Measurements from ENCODE around the gene NR6A1. TPM values are rescaled to one million over a fixed set of nuclear protein-coding genes. Genes with fewer than 3 reads are reported as not detected.

The NR6A1 gene
- total RNA-seq, 1 experiment from 2014 or later, result 99.3 TPM

DNA sequence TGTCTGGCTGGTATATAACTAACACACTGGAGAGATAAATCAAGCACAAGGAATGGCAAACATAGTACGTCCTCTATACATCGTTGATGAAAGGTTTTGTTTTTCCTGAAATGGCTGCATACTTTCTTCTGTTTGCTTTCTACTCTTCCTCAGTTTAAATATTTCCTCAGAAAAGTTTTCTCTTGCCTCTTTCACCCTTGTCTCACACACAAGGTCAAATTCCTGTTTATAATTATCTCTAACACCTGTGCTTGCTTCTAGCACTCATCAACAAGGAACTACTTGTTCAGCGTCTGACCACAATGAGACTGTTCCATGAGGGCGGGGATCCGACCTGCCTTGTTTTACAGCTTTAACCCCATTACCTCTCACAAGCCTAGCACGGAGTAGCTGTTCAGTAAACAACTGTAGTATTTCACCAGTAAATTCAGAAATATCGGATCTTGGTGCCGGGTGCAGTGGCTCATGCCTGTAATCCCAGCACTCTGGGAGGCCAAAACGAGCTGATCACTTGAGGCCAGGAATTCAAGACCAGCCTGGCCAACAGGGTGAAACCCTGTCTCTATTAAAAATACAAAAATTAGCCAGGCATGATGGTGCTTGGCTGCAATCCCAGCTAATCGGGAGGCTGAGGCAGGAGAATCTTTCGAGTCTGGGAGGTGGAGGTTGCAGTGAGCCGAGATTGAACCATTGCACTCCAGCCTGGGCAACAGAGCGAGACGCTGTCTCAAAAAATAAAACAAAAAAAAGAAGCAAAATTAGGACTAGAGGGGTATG lies 37.0 kb downstream of the NR6A1 start:
- H2BK20ac ChIP-seq (ENCODE audit: low read depth, low read length, poor library complexity, severe bottlenecking), result no peak overlapping the region
- H3K36me3 Mint-ChIP-seq (ENCODE audit: insufficient read depth in 1 of 3, low read depth in 3 of 3), result peaks cover 25 to 27% (median 25%) of the 10 kb centered on the region in 3 experiments
- H3K14ac ChIP-seq (ENCODE audit: insufficient read depth, low read length), result no peak overlapping the region
- no peaks in the 10 kb centered on the region for H3K9me3 ChIP-seq (ENCODE audit: control insufficient read depth, low read depth, low read length)
- no peak overlapping the region for H3K27ac ChIP-seq (ENCODE audit: insufficient read length, low read depth, low read length)
- H2BK12ac ChIP-seq (ENCODE audit: insufficient read length, low read depth, low read length), result no peak overlapping the region
- no peak for TF ChIP-seq CTCF (conservative IDR thresholded peaks at IDR 0.05)
- no peak overlapping the region for H3K4me2 ChIP-seq (ENCODE audit: insufficient read depth, insufficient read length, low read length)
- no peak overlapping the region for H4K91ac ChIP-seq (ENCODE audit: insufficient read length, low read depth, low read length)
- no peak overlapping the region for H2BK5ac ChIP-seq (ENCODE audit: insufficient read length, low read length)
- H3K9me3 Mint-ChIP-seq, result no peaks in the 10 kb centered on the region; a peak in 1 of 5 replicates
- no peak overlapping the region for H3K9ac ChIP-seq (ENCODE audit: extremely low read depth, insufficient read length, low read length)
- DNase-seq, result no peak
- no peaks in the 10 kb centered on the region for H3K23me2 ChIP-seq (ENCODE audit: insufficient read length, low read depth, low read length, poor library complexity, severe bottlenecking)
- no peak overlapping the region for H3K56ac ChIP-seq (ENCODE audit: insufficient read length, low read depth, low read length)
- H3K4me3 Mint-ChIP-seq, result no peak overlapping the region; a peak in 1 of 5 replicates
- no peaks in the 10 kb centered on the region for H3K27me3 Mint-ChIP-seq (ENCODE audit: low read depth)
- H2BK120ac ChIP-seq (ENCODE audit: low read depth, low read length, poor library complexity, severe bottlenecking), result no peak overlapping the region
- WGBS (ENCODE audit: extremely low coverage, insufficient read length, low lambda C conversion rate), result no CpG with 5 or more reads among the region's 14 CpGs
- no peak overlapping the region for H3T11ph ChIP-seq (ENCODE audit: low read length)
- peaks cover 2% of the 10 kb centered on the region for H4K20me1 ChIP-seq (ENCODE audit: control insufficient read depth, insufficient read depth, insufficient read length)
- peaks cover 6% of the 10 kb centered on the region; the same call in 1 of the 2 replicates for H3K79me2 ChIP-seq (ENCODE audit: insufficient read depth, low read length)
- peaks cover 3% of the 10 kb centered on the region; the same call in 1 of the 2 replicates for H3K4me1 ChIP-seq (ENCODE audit: insufficient read depth, low read length)
- no peak overlapping the region for H3K23ac ChIP-seq (ENCODE audit: insufficient read length, low read depth, low read length)
- H3K27ac Mint-ChIP-seq, result peak overlapping the region; percentile 79 to 97 (median 80)
- no peak overlapping the region for H4K8ac ChIP-seq (replicated peaks; ENCODE audit: insufficient read length, low read depth, low read length)
- H2AK5ac ChIP-seq (ENCODE audit: insufficient read length, low read length), result no peak overlapping the region
- H3K27me3 ChIP-seq (ENCODE audit: insufficient read depth, low read length), result no peaks in the 10 kb centered on the region
- no peak overlapping the region for H4K5ac ChIP-seq (ENCODE audit: insufficient read length, low read depth, low read length)
- no peak overlapping the region for H2AFZ ChIP-seq (ENCODE audit: low read length)
- H2BK15ac ChIP-seq (ENCODE audit: low read depth, low read length), result no peak overlapping the region
- no peak overlapping the region for H3K4ac ChIP-seq (ENCODE audit: low read depth, low read length)
- peaks cover 22 to 24% of the 10 kb centered on the region in 2 experiments for H3K4me1 Mint-ChIP-seq
- no peaks in the 10 kb centered on the region for H3K79me1 ChIP-seq (ENCODE audit: insufficient read depth, low read depth, low read length, poor library complexity, severe bottlenecking)
- H3K18ac ChIP-seq (ENCODE audit: insufficient read length, low read depth, low read length), result no peak overlapping the region

All from H9 (cell line).